Cardiac muscle cell (in vitro differentiated cells and primary cell): ENCODE measurements around the gene RABGGTA. TPM values are rescaled to one million over a fixed set of nuclear protein-coding genes. Genes with fewer than 3 reads are reported as not detected.

ENCODE experiments used
- DNase-seq, 2 donors: peaks; one replicate each; pipeline versions ENCODE4 v3.0.0 to v3.0.0-alpha.2; 2010 to 2017; ENCODE audit warnings: low read depth in 1 of 2, low spot score in 1 of 2
- H3K27ac ChIP-seq: fragments of 200-600 bp; sonication (generic); 2 replicates; pipeline ENCODE4 v1.5.1; 2016
- H3K27me3 ChIP-seq: fragments of 200-600 bp; sonication (generic); 2 replicates; pipeline ENCODE4 v1.6.0; 2016; ENCODE audit warnings: control low read depth
- H3K36me3 ChIP-seq: fragments of 200-600 bp; sonication (generic); 2 replicates; pipeline ENCODE4 v1.5.1; 2016; ENCODE audit warnings: control low read depth
- H3K4me1 ChIP-seq: fragments of 200-600 bp; sonication (generic); 2 replicates; pipeline ENCODE4 v1.8.1; 2017; ENCODE audit warnings: low read depth, mild to moderate bottlenecking, mixed run types
- H3K4me3 ChIP-seq: fragments of 200-600 bp; sonication (generic); 2 replicates; pipeline ENCODE4 v1.5.1; 2016; ENCODE audit warnings: mild to moderate bottlenecking
- H3K9me3 ChIP-seq: fragments of 200-600 bp; sonication (generic); 2 replicates; pipeline ENCODE4 v1.5.1; 2017; ENCODE audit warnings: low read depth, mild to moderate bottlenecking, control low read depth
- polyA plus RNA-seq: library from polyadenylated mRNA; unstranded; fragments of >200 nt; fragmentation: Nextera tagmentation; extraction: Ambion mirVana; gene quantifications from 2 replicates; pipeline ENCODE4 v1.2.1, GENCODE V29; 2016
- total RNA-seq: library from RNA; depleted of rRNA; stranded (reverse); fragments of >200 nt; gene quantifications from 2 replicates; pipeline ENCODE4 v1.2.3, GENCODE V29; 2016
- TF ChIP-seq, protein P1 (sequence below): IDR thresholded peaks from 2 replicates; pipeline ENCODE4 v1.5.1; 2012; ENCODE audit warnings: low read depth, mild to moderate bottlenecking, low read length

The RABGGTA gene
- total and polyA plus RNA-seq, 2 experiments from 2014 or later, result 39.6 to 43.7 TPM

DNA sequence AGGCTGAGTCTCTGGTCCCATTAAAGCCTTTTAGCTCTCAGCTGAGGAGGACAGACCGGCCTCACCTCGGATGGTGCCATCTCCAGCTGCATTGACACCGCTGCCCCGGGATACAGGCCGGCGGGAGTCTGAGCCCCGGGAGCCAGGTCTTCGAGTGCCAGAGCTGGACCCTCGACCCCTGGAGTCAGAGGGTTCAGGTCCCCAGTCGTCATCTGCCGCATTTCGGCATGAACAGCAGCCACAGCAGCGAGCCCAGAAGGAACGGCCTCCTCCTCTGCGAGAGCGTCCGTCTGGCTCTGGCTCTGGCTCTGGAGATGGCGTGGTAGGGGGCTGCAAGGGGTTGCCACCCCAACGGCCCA, 9.4 kb downstream of the RABGGTA start:
- no peaks in the 10 kb centered on the region for H3K9me3 ChIP-seq
- H3K27me3 ChIP-seq, result no peaks in the 10 kb centered on the region
- H3K4me1 ChIP-seq, result peaks cover 11% of the 10 kb centered on the region
- DNase-seq, result no peak
- H3K27ac ChIP-seq, result no peak overlapping the region
- no peaks in the 10 kb centered on the region for H3K36me3 ChIP-seq
- no peak overlapping the region for H3K4me3 ChIP-seq
- TF ChIP-seq, protein P1, sequence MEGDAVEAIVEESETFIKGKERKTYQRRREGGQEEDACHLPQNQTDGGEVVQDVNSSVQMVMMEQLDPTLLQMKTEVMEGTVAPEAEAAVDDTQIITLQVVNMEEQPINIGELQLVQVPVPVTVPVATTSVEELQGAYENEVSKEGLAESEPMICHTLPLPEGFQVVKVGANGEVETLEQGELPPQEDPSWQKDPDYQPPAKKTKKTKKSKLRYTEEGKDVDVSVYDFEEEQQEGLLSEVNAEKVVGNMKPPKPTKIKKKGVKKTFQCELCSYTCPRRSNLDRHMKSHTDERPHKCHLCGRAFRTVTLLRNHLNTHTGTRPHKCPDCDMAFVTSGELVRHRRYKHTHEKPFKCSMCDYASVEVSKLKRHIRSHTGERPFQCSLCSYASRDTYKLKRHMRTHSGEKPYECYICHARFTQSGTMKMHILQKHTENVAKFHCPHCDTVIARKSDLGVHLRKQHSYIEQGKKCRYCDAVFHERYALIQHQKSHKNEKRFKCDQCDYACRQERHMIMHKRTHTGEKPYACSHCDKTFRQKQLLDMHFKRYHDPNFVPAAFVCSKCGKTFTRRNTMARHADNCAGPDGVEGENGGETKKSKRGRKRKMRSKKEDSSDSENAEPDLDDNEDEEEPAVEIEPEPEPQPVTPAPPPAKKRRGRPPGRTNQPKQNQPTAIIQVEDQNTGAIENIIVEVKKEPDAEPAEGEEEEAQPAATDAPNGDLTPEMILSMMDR, result no peak

DNA sequence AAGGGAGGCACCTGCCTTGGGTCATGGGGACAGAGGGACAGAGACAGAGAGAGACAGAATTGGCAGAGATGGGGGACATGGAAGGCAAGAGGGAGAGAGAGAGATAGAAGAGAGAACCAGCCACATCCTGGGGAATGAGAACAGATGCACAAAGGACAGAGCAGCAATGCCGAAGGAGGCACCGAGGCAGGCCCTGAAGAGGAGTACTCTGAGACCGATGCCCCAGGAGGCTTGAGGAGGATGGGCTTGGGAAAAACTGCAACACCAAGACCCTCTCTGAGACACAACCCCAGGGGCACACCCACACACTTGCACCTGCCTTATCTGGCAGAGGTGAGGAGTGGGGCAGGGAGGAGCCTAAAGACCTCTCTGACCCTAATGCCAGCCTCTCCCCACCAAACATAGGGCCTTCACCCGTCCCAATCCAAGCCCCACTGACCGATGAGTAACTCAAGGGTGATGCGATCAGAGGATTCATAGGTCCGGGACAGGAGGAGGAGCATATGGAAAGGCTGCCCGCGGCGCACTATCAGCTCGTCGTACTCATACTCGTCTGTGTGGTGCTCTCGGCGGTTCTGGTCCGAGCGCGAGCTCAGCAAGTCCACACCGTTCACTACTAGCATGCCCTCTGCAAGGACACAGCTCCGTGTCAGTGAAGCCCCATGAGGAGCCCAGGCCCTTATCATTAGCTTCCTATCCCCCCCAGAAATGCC, 10.0 kb downstream of the RABGGTA start:
- Histone ChIP-seq H3K9me3 (no peaks in the 10 kb centered on the region), H3K36me3 (no peaks in the 10 kb centered on the region), H3K4me1 (peaks cover 16% of the 10 kb centered on the region), H3K27me3 (no peaks in the 10 kb centered on the region), H3K4me3 (no peak overlapping the region), H3K27ac (no peak overlapping the region)
- TF ChIP-seq, protein P1, result no peak
- DNase-seq, result no peak

DNA sequence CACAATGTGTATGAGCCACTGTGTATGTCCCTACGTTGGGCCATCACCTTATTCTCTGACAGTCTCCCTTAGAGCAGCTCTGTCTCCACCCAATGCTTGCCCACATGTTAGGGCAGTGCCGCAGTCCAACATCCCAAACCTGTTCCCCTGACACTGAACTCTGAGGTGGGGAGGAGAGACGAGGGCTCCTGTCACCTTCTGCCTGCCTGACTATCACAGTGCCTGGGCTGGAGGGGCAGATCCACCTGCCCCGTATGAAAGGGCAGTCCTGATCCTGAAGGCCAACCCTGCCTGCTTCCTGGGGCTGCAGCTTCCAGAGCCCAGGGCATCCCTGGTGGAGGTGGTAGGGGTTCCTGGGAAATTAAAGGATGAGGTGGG, 10.6 kb downstream of the RABGGTA start:
- DNase-seq, result no peak
- TF ChIP-seq, protein P1, result no peak
- Histone ChIP-seq H3K27ac (no peak overlapping the region), H3K4me1 (peaks cover 18% of the 10 kb centered on the region), H3K36me3 (no peaks in the 10 kb centered on the region), H3K4me3 (no peak overlapping the region), H3K27me3 (no peaks in the 10 kb centered on the region), H3K9me3 (no peaks in the 10 kb centered on the region)

DNA sequence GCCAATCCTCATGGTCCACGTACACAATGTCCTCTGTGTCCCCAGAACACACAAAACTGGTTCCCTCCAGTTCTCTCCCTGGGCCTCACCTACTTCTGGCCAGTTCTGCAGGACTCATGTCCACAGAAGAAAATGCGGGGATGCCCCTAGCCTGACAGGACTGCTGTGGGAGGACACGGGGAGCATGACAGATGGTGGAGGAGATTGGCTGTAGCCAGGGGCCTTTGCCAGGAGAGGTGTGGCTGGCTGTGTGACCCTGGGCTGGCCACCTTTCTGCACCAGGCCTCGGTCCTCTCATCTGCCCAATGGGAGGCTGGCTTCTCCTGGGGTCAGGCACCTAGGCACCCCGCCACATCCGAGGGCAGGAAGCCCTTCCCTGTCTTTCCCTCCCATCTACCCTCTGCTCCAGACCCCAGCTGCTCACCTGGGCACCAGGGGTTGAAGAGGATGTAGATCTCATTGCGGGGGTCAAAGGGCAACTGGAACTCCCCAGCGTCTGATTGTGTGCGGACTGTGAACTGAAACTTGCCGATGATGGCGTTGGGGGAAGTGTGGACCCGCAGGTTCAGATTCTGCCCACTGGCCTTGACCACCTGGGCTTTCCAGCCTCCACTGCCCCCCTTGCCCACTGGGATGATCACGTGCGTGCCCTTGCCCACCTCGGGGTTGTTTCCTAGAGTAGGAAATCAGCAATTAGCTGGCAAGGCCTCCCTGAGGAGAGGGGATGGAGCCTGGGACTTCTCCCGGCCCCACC, 11.2 kb downstream of the RABGGTA start:
- DNase-seq, result no peak

DNA sequence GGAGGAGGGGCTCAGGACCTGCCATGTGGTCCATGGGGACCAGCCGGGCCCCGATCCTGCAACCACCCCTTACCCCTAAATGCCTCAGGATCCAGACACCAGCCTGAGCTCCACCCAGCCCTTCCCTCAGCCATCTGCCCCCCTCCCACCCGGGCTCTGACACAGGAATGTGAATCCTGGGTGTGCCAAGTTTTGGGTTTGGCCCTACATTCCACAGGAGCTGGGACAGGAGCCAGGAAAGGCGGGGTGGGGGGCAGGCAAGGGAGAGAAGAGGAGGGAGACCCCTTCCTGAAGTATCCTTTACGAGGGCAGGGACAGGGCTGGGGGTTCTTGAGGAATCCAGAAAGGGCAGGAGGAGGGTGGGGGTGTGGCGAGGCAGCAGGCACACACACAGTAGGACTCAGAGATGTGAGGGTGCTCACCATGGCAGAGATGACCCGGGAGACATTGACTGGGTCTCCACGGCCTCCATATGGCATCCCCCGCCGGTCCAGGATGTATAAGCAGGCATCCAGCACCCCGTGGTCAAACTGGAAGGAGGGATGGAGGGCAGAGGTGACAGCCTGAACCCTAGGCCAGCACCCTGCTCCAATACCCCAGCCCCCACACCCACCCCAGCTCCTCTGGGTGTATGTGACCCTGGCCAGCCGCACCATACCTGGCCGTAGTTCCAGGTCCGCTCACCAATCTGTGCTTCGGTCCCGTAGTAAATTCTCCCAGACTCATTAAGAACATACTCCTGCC, 11.9 kb downstream of the RABGGTA start:
- Histone ChIP-seq H3K9me3 (no peaks in the 10 kb centered on the region), H3K27ac (no peak overlapping the region), H3K27me3 (no peaks in the 10 kb centered on the region), H3K4me1 (peaks cover 18% of the 10 kb centered on the region), H3K4me3 (no peak overlapping the region), H3K36me3 (no peaks in the 10 kb centered on the region)
- TF ChIP-seq, protein P1, result no peak
- DNase-seq, result peak in 1 of 2 donors; percentile 74

More for the DNA sequence above, 11.2 kb downstream of the RABGGTA start:
- Histone ChIP-seq H3K27ac (no peak overlapping the region), H3K9me3 (no peaks in the 10 kb centered on the region), H3K36me3 (no peaks in the 10 kb centered on the region), H3K4me1 (peaks cover 18% of the 10 kb centered on the region), H3K27me3 (no peaks in the 10 kb centered on the region), H3K4me3 (no peak overlapping the region)
- TF ChIP-seq, protein P1, result no peak
